HG02571 (cell line): ENCODE results near the gene ANKRD40CL.

Experiments used
- ATAC-seq: cut with Tn5 transposase; IDR thresholded peaks from one replicate; pipeline ENCODE4 v1.9.1; 2021; ENCODE audit warnings: mild to moderate bottlenecking, moderate library complexity; ENCODE audit not compliant: unreplicated experiment

ANKRD40CL gene

GRCh38 chr17:50719144-50719923 lies 48.0 kb downstream of the ANKRD40CL start, which contains the start of gene LUC7L3:
TSS of gene LUC7L3 (plus strand) at chr17:50719603. CDS start at chr17:50719733, 130 bp downstream.
- peak; percentile 86 for ATAC-seq

DNA sequence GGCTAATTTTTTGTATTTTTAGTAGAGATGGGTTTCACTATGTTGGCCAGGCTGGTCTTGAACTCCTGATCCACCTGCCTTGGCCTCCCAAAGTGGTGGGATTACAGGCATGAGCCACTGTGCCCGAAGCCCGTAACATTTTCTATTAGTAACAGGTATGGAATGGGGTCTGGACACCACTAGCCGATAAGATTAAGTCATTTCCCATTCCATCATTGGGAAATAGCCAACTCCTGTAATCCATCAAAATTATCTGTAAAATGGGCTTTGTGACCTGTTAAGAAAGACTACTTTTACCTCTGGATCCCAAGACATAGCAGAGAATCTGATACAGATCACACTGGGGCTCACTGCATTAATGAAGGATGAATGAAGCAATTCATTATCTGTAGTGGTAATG lies 51.8 kb downstream of the ANKRD40CL start:
- ATAC-seq: no peak

DNA sequence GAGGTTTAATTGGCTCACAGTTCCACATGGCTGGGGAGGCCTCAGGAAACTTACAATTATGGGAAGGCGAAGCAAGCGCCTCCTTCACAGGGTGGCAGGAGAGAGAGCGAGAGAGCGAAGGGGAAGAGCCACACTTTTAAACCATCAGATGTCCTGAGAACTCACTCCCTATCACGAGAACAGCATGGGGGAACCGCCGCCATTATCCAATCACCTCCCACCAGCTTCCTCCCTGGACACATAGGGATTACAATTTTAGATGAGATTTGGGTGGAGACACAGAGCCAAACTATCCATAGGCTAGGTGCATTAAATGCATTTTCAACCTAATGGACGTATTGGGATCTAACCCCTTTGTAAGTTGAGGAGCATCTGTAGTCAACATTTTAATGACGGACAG lies 54.7 kb downstream of the ANKRD40CL start:
- ATAC-seq: no peak
